CD14-positive monocyte (primary cell): ENCODE measurements around the gene SPIRE1. TPM values are rescaled to one million over a fixed set of nuclear protein-coding genes. Genes with fewer than 3 reads are reported as not detected.

Source experiments
- DNase-seq, 3 donors: peaks; one replicate each; pipeline ENCODE4 v3.0.0-alpha.2; 2011 to 2022
- H2AFZ ChIP-seq: 2 replicates; pipeline ENCODE4 v1.6.0; 2012; ENCODE audit warnings: mild to moderate bottlenecking, low read depth, low read length, inconsistent platforms; ENCODE audit not compliant: insufficient read depth, poor library complexity, severe bottlenecking
- H3K27ac ChIP-seq, 2 donors: 1 replicate in 1 of 2; 2 replicates in 1 of 2; pipeline ENCODE4 v1.5.1; 2012 to 2013; ENCODE audit warnings: low read length in 2 of 2, control low read depth in 1 of 2, inconsistent platforms in 1 of 2, low read depth in 1 of 2, mild to moderate bottlenecking in 1 of 2
- H3K27me3 ChIP-seq, 2 donors: one replicate each; pipeline versions ENCODE4 v1.6.0 to v1.6.1; 2011 to 2013; ENCODE audit warnings: low read length in 2 of 2; ENCODE audit not compliant: control insufficient read depth in 2 of 2, insufficient read depth in 2 of 2
- H3K36me3 ChIP-seq, 2 donors: replicated peaks in 1 of 2; 1 replicate in 1 of 2; 2 replicates in 1 of 2; pipeline versions ENCODE4 v1.5.1 to v1.6.1; 2012 to 2013; ENCODE audit warnings: low read length in 2 of 2, control low read depth in 1 of 2, inconsistent platforms in 1 of 2, mild to moderate bottlenecking in 1 of 2; ENCODE audit not compliant: insufficient read depth in 2 of 2, control insufficient read depth in 1 of 2
- H3K4me1 ChIP-seq, 2 donors: 1 replicate in 1 of 2; 2 replicates in 1 of 2; pipeline versions ENCODE4 v1.5.1 to v1.6.1; 2012 to 2013; ENCODE audit warnings: low read length in 2 of 2, control low read depth in 1 of 2, inconsistent platforms in 1 of 2, mild to moderate bottlenecking in 1 of 2, moderate library complexity in 1 of 2; ENCODE audit not compliant: insufficient read depth in 2 of 2, control insufficient read depth in 1 of 2
- H3K4me2 ChIP-seq: replicated peaks from 2 replicates; pipeline ENCODE3; 2012; ENCODE audit warnings: low read length, moderate library complexity, mild to moderate bottlenecking; ENCODE audit not compliant: poor library complexity, severe bottlenecking; ENCODE audit errors: extremely low read depth
- H3K4me3 ChIP-seq, 3 experiments: fragments of 200-600 bp in 1 of 3; sonication (generic) in 1 of 3; replicated peaks in 1 of 3; 1 replicate in 2 of 3; 2 replicates in 1 of 3; pipeline ENCODE4 v1.5.1; 2011 to 2013; ENCODE audit warnings: low read length in 3 of 3, mild to moderate bottlenecking in 3 of 3, control low read depth in 2 of 3, low read depth in 2 of 3, inconsistent platforms in 1 of 3, moderate library complexity in 1 of 3
- H3K79me2 ChIP-seq: 2 replicates; pipeline ENCODE4 v1.6.0; 2012; ENCODE audit warnings: mild to moderate bottlenecking, control low read depth, inconsistent platforms, low read length, moderate library complexity; ENCODE audit not compliant: insufficient read depth
- H3K9ac ChIP-seq: 2 replicates; pipeline ENCODE4 v1.6.0; 2017; ENCODE audit warnings: low read length, mild to moderate bottlenecking; ENCODE audit not compliant: insufficient read depth, poor library complexity, severe bottlenecking
- H3K9me3 ChIP-seq, 2 donors: replicated peaks in 1 of 2; 1 replicate in 1 of 2; 2 replicates in 1 of 2; pipeline versions ENCODE4 v1.5.1 to v1.6.1; 2012 to 2013; ENCODE audit warnings: low read length in 2 of 2, control low read depth in 1 of 2; ENCODE audit not compliant: control insufficient read depth in 1 of 2, insufficient read depth in 1 of 2
- H4K20me1 ChIP-seq: 2 replicates; pipeline ENCODE4 v1.6.0; 2012; ENCODE audit warnings: mild to moderate bottlenecking, low read length, control low read depth, moderate library complexity; ENCODE audit not compliant: insufficient read depth
- H3K27ac Mint-ChIP-seq, 7 donors: one replicate each; pipeline ENCODE4 v1.8.0; 2020; ENCODE audit warnings: mild to moderate bottlenecking in 7 of 7, mixed read lengths in 7 of 7, moderate library complexity in 6 of 7, inconsistent platforms in 2 of 7
- H3K27me3 Mint-ChIP-seq, 3 donors: one replicate each; pipeline ENCODE4 v1.8.0; 2021 to 2022; ENCODE audit warnings: low read depth in 3 of 3, mild to moderate bottlenecking in 3 of 3, mixed read lengths in 3 of 3, moderate library complexity in 3 of 3, inconsistent platforms in 1 of 3
- H3K36me3 Mint-ChIP-seq, 2 donors: one replicate each; pipeline ENCODE4 v1.8.0; 2020; ENCODE audit warnings: mixed read lengths in 2 of 2, inconsistent platforms in 1 of 2, mild to moderate bottlenecking in 1 of 2
- H3K4me1 Mint-ChIP-seq: one replicate; pipeline ENCODE4 v1.8.0; 2020; ENCODE audit warnings: mild to moderate bottlenecking, mixed read lengths
- H3K4me3 Mint-ChIP-seq, 2 donors: one replicate each; pipeline ENCODE4 v1.8.0; 2020; ENCODE audit warnings: mild to moderate bottlenecking in 2 of 2, mixed read lengths in 2 of 2, moderate library complexity in 1 of 2
- H3K9me3 Mint-ChIP-seq, 7 donors: one replicate each; pipeline ENCODE4 v1.8.0; 2020 to 2022; ENCODE audit warnings: mixed read lengths in 7 of 7, mild to moderate bottlenecking in 6 of 7, moderate library complexity in 6 of 7, inconsistent platforms in 2 of 7
- CTCF ChIP-seq: fragments of 200-600 bp; IDR thresholded peaks from one replicate; pipeline ENCODE4 v1.8.0; 2022; ENCODE audit warnings: antibody characterized with exemption, mild to moderate bottlenecking
- WGBS: methylation state at CpG from one replicate; pipeline ENCODE4 v1.1.5; 2013; ENCODE audit warnings: missing lambda C conversion rate; ENCODE audit not compliant: insufficient coverage; 5-methylcytosine and 5-hydroxymethylcytosine counted together
- intact Hi-C, 2 donors: fragments of 100-400 bp; cut with micrococcal nuclease; formaldehyde crosslinking; loops; one replicate each; pipeline versions ENCODE4 v1.15.0 to v1.15.1; 2023
- polyA plus RNA-seq, 3 donors: library from polyadenylated mRNA; depleted of rRNA in 1 of 3; unstranded in 2 of 3; stranded (reverse) in 1 of 3; fragments of 300-500 nt in 2 of 3; fragments of >200 nt in 1 of 3; fragmentation: Illumina TruSeq in 2 of 3; gene quantifications; 1 replicate in 2 of 3; 2 replicates in 1 of 3; pipeline ENCODE4 v1.2.3, GENCODE V29; 2012 to 2021

The SPIRE1 gene
- polyA plus RNA-seq, 3 donors = 1.7 to 1.9 (median 1.8) TPM

GRCh38 chr18:12476955-12477354 lies 181.0 kb downstream of the SPIRE1 start:
- TF ChIP-seq CTCF = no peak
- no peak overlapping the region for H3K27ac Mint-ChIP-seq
- no peaks in the 10 kb centered on the region for H3K27me3 Mint-ChIP-seq
- 100% methylated on average over 1 of the region's 2 CpGs for WGBS
- H3K9me3 Mint-ChIP-seq = no peaks in the 10 kb centered on the region
- H3K4me1 ChIP-seq = no peaks in the 10 kb centered on the region
- no peaks in the 10 kb centered on the region for H3K36me3 ChIP-seq
- no peaks in the 10 kb centered on the region for H3K36me3 Mint-ChIP-seq
- intact Hi-C loops = no loop called here
- DNase-seq = no peak
- no peak overlapping the region for H3K4me3 ChIP-seq
- H3K79me2 ChIP-seq = no peaks in the 10 kb centered on the region
- no peak overlapping the region for H3K9ac ChIP-seq
- no peaks in the 10 kb centered on the region for H4K20me1 ChIP-seq
- no peak overlapping the region for H3K4me2 ChIP-seq
- H3K27me3 ChIP-seq = no peaks in the 10 kb centered on the region
- no peak overlapping the region for H3K27ac ChIP-seq
- H2AFZ ChIP-seq = no peak overlapping the region
- no peaks in the 10 kb centered on the region for H3K9me3 ChIP-seq
- H3K4me3 Mint-ChIP-seq = no peak overlapping the region
- H3K4me1 Mint-ChIP-seq = peaks cover 2% of the 10 kb centered on the region

GRCh38 chr18:12474876-12475275 lies 183.0 kb downstream of the SPIRE1 start:
- Histone ChIP-seq H3K4me2 (no peak overlapping the region), H3K79me2 (no peaks in the 10 kb centered on the region), H3K4me3 (no peak overlapping the region), H3K36me3 (no peaks in the 10 kb centered on the region), H4K20me1 (no peaks in the 10 kb centered on the region), H3K9me3 (no peaks in the 10 kb centered on the region), H3K4me1 (no peaks in the 10 kb centered on the region), H3K9ac (no peak overlapping the region), H2AFZ (no peak overlapping the region), H3K27ac (no peak overlapping the region), H3K27me3 (no peaks in the 10 kb centered on the region)
- DNase-seq = no peak
- intact Hi-C loops = no loop called here
- Mint-ChIP-seq H3K27ac (peak overlapping the region in 1 of 7 donors; percentile 41), H3K4me3 (no peak overlapping the region), H3K27me3 (no peaks in the 10 kb centered on the region), H3K4me1 (peaks cover 2% of the 10 kb centered on the region), H3K9me3 (no peaks in the 10 kb centered on the region), H3K36me3 (no peaks in the 10 kb centered on the region)
- WGBS = 100% methylated on average over 1 of the region's 4 CpGs
- TF ChIP-seq CTCF = no peak
